C4-2B (cell line): ENCODE results near the gene GRM5.

Source experiments
- H3K27ac ChIP-seq: fragments of 450-650 bp; 2 replicates; pipeline ENCODE4 v1.5.1; 2017
- ZFX ChIP-seq: fragments of 450-650 bp; IDR thresholded peaks from 2 replicates; pipeline ENCODE4 v1.6.1; 2017
- TF ChIP-seq, protein P1 (sequence below): fragments of 450-650 bp; conservative IDR thresholded peaks from 2 replicates; pipeline ENCODE4 v1.5.1; 2017; ENCODE audit warnings: mild to moderate bottlenecking

The GRM5 gene

DNA sequence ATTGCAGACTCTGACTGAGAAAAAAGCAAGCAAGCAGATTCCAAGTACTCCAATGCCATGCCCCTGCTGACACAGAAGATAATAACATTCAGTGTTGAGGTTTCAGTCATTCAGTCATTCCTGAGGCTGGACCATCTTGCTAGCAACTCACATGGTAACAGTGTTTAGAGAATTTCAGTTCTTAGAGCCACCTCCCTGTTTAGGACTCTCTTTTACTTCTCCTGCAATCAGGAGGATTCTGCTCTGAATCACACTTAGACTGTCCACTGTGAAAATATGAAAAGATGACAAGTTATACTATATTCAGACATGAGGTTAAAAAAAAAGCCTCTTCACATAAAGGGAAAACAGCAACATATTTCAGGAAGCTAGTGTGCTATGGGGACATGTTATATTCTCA, 544.4 kb downstream of the GRM5 start:
- H3K27ac ChIP-seq: no peak overlapping the region
- no peak for TF ChIP-seq ZFX
- TF ChIP-seq, protein P1, sequence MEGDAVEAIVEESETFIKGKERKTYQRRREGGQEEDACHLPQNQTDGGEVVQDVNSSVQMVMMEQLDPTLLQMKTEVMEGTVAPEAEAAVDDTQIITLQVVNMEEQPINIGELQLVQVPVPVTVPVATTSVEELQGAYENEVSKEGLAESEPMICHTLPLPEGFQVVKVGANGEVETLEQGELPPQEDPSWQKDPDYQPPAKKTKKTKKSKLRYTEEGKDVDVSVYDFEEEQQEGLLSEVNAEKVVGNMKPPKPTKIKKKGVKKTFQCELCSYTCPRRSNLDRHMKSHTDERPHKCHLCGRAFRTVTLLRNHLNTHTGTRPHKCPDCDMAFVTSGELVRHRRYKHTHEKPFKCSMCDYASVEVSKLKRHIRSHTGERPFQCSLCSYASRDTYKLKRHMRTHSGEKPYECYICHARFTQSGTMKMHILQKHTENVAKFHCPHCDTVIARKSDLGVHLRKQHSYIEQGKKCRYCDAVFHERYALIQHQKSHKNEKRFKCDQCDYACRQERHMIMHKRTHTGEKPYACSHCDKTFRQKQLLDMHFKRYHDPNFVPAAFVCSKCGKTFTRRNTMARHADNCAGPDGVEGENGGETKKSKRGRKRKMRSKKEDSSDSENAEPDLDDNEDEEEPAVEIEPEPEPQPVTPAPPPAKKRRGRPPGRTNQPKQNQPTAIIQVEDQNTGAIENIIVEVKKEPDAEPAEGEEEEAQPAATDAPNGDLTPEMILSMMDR: no peak

DNA sequence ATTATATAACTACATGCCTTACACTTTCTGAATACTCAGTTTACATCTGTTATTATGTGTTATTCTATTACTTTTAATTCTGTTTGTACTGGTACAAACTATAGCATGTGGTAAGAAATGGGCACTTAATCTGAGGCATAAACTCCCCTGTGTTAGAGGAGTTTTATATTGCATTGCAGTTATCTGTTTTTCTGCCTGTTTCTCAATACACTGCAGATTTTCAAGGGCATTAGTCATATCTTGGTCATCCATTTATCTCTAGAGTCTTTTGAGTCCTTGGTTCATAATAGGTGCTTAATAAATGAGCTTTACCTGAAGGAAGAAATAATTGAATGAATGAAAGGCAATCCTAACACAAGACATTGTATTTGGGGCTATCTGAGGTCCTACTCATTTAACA, 545.4 kb downstream of the GRM5 start:
- TF ChIP-seq ZFX: no peak
- TF ChIP-seq, protein P1: no peak

DNA sequence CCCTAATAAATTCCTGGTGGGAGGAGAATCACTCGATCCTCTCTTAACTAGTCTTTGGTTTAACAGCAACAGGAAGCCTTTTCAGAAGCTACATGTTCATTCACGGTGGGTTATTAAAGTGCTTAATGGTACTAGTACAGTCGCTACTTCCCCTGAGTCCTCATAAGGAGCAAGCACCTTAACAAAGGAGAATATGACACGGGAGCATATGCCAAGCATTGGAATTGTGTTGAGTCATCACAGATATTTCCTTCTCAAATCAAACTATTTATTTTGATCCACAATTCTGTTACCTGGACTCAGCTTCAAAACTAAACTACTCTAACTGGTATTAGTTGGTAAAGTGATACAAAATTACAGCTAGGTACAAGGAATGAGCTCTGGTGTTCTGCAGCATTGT, 550.8 kb downstream of the GRM5 start:
- H3K27ac ChIP-seq: no peak overlapping the region
- no peak for TF ChIP-seq ZFX
- TF ChIP-seq, protein P1: no peak

More for the DNA sequence above, 545.4 kb downstream of the GRM5 start:
- no peak overlapping the region for H3K27ac ChIP-seq

DNA sequence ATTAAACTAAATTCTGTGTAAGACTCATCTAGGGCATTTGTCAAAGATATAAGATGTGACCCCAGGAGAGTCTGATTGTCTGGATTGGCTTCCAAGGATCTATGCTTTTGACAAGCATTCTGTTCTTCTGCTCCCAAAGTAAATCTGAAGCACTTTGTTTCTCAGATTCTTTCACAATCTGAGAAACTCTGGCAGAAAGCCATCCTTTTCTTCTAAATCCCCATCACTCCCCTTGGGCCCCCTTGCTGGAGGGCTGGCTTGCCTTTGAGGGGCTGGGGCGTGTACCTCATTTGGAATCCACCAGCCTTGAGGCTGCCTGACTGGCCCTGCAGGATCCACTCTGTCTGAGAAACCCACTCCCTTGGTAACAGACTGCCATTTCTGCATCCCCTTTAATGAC, 554.8 kb downstream of the GRM5 start:
- no peak overlapping the region for H3K27ac ChIP-seq
- TF ChIP-seq, protein P1: no peak
- no peak for TF ChIP-seq ZFX

DNA sequence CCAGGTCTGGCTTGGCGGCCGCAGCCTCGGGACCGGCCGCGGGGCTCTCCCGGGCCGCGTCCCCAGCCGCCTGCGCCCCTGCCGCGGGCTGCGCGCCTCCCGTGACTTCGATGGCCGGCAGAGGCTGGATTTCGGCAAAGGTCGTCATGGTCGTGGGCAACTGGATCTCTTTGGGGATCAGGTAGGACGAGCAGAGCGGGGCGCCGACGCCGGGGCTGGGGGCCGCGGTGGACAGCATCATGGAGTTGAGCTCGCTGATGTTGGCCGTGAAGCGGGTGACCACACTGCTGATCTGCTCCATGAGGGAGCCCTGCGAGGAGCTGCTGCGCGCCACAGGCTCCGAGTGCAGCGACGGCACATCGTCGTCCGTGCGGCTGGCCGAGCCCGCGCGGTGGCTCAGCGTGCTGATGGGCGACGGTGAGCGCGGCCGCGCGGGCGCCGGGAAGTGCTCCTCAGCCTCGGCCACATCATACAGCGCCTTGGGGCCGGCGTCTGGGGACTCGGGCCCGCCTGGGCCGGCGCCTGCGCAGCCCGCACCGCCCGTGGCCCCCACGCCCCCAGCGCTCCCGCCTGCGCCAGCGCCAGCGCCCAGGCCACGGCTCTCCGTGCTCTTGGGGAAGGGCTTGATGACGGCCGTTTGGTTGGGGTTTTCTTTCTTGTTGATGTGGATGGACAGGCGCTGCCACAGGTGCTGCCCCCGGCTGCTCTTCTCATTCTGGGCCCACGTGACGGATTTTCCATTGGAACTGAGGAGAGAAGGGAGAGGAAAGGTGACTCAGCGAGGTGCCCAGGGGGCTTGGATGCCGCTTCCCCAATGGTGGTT, 556.8 kb downstream of the GRM5 start:
- no peak for TF ChIP-seq ZFX
- TF ChIP-seq, protein P1: no peak

DNA sequence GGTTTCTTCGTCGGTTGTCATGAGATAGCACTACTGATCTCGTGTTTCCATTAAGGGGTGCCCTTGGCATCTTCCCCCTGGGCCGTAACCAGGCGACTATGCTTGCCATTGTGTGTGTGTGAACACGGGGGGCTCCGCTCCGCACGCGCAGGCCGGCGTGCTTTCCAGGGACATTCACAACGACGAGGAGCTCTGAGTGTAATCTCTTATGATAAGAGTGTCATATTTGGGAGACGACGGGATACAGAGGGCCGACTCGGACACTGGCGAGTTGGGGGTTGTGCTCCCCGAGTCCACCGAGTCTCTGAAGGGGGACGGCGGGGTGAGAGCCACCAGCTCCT, 557.4 kb downstream of the GRM5 start:
- TF ChIP-seq, protein P1: no peak
- no peak for TF ChIP-seq ZFX
- H3K27ac ChIP-seq: no peak overlapping the region

More for the DNA sequence above, 556.8 kb downstream of the GRM5 start:
- H3K27ac ChIP-seq: no peak overlapping the region

DNA sequence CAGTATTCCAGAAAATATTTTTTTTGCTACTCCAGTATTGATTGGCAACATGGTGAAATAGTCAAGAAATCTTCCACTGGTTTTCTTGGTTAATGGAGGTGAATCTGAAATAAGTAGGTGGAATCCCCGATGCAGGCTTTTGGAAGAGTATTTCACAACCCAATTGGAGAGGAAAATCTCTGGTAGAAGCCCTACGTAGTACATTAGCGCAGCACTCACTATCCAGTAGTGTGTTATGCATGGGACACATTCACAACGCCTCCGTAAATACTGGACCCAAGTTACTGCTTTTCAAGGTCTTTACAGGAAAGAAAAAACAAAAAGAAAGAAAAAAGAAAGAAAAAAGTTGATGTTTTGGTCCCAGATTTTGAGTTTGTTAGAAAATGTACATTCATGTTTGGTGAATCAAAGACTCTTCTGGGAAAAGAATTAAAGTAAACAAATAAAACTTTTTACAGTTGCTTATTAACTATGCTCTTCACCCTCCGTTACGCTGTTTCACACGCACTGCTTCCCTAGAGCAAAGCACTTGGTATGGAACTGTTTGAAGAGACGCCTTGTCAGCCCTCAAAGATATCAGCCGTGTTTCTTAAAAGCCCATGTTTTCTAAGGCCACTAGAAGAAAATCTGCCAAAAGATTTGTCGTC, 557.9 kb downstream of the GRM5 start:
- TF ChIP-seq, protein P1: no peak
- TF ChIP-seq ZFX: no peak
- H3K27ac ChIP-seq: no peak overlapping the region
